ENCODE results near the gene TRPV2.

Gene TRPV2

GRCh38 chr17:16406742-16407674 lies 8.4 kb upstream of the TRPV2 start:
- FAIRE-seq, result no peak

GRCh38 chr17:16407911-16408588 lies 7.3 kb upstream of the TRPV2 start:
- FAIRE-seq, result no peak

GRCh38 chr17:16417399-16417798 lies 2.0 kb downstream of the TRPV2 start:
- FAIRE-seq, result no peak

GRCh38 chr17:16417896-16418684 lies 2.7 kb downstream of the TRPV2 start:
- FAIRE-seq, result no peak

GRCh38 chr17:16418685-16419068 lies 3.3 kb downstream of the TRPV2 start:
- FAIRE-seq, result no peak

GRCh38 chr17:16419074-16419928 lies 3.9 kb downstream of the TRPV2 start:
- no peak for FAIRE-seq

DNA sequence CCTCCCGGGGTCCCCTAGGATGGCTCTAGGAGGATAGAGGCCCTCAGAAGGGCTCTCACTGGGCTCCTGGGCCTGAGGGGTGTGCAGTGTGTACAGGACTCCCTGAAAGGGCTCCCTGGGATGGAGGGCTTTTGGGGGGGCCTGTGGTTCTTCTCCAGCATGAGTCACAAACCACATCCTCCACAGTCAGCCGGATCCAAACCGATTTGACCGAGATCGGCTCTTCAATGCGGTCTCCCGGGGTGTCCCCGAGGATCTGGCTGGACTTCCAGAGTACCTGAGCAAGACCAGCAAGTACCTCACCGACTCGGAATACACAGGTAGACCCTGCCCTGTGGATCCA lies 4.5 kb downstream of the TRPV2 start:
- no peak for FAIRE-seq

- no peak for FAIRE-seq
Measured at GRCh38 chr17:16422416-16422815, 7.0 kb downstream of the TRPV2 start.

GRCh38 chr17:16423226-16423872 lies 8.0 kb downstream of the TRPV2 start:
- no peak for FAIRE-seq

DNA sequence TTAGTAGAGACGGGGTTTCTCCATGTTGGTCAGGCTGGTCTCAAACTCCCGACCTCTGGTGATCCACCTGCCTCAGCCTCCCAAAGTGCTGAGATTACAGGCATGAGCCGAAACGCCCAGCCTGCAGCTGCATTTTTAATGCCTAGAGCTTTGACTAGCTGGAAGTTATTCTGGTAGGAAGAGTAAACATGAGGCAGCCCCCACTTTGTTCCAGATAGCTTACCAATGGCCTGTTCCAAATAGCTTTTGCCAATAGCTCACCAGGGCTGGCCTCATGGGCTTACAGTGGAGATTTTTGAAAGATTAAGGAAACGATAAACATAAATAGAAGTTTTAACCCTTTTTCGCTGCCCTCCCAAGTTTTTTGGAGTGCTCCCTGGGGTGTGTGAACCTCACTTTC lies 9.8 kb downstream of the TRPV2 start:
- FAIRE-seq, result no peak

- FAIRE-seq, result no peak
Measured at GRCh38 chr17:16425698-16426659, 10.6 kb downstream of the TRPV2 start.

DNA sequence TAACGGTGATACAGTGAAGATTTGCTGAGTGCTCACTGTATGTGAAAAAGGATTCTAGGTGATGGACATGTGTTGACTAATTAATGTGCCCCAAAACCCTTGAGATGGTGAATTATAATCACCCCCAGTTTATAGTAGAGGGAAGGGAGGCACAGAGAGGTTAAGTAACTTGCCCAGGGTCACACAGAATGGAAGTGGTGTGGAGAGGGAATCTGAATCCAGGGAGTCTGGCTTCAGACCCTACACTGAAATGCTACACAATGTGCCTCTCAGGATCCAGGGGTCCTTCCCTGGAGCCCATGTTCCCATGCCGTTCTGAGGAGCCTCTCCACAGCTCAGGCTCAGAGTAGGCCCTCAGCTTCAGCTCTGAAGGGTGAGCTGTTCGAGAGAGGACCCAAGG lies 11.6 kb downstream of the TRPV2 start:
- FAIRE-seq, result no peak

- no peak for FAIRE-seq
Measured at GRCh38 chr17:16428098-16428882, 12.9 kb downstream of the TRPV2 start.

DNA sequence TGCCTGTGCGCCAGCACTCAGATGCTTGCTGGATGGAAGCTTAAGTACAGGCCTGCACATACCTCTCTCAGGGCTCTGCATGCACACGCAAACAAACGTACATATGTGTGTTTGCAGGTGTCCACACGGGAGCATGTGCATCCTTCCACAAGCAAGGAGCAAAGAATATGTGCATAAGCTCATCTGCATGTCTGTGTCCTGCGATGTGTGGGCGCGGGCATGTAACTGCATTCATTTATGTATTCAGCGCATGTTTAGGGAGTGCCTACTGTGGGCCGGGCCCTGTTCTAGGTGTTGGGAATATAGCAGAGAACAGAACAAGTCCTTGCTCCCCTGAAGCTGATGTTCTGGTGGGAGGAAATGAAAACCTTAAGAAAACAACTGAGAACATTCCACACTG lies 13.7 kb downstream of the TRPV2 start:
- FAIRE-seq, result no peak

- FAIRE-seq, result no peak
Measured at GRCh38 chr17:16430650-16431049, 15.3 kb downstream of the TRPV2 start.

- FAIRE-seq, result no peak
Measured at GRCh38 chr17:16432017-16432416, 16.6 kb downstream of the TRPV2 start.

GRCh38 chr17:16433514-16433913 lies 18.1 kb downstream of the TRPV2 start:
- FAIRE-seq, result no peak

DNA sequence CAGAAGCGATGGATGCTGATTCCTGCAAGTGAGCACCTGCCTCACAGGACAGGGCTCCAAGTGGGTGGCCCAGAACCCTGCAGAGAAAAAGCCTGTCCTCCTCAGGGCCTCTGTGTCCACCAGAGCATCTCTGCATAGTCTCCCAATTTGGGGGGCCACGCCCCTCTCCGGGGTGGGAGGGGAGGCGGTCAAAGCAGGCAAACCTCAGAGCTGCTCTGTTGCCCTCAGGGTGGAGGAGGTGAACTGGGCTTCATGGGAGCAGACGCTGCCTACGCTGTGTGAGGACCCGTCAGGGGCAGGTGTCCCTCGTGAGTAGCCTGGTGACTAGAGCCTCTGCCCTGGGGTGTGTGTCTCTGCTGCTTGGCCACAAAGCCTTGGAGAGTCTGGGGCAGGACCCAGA lies 19.3 kb downstream of the TRPV2 start:
- no peak for FAIRE-seq

DNA sequence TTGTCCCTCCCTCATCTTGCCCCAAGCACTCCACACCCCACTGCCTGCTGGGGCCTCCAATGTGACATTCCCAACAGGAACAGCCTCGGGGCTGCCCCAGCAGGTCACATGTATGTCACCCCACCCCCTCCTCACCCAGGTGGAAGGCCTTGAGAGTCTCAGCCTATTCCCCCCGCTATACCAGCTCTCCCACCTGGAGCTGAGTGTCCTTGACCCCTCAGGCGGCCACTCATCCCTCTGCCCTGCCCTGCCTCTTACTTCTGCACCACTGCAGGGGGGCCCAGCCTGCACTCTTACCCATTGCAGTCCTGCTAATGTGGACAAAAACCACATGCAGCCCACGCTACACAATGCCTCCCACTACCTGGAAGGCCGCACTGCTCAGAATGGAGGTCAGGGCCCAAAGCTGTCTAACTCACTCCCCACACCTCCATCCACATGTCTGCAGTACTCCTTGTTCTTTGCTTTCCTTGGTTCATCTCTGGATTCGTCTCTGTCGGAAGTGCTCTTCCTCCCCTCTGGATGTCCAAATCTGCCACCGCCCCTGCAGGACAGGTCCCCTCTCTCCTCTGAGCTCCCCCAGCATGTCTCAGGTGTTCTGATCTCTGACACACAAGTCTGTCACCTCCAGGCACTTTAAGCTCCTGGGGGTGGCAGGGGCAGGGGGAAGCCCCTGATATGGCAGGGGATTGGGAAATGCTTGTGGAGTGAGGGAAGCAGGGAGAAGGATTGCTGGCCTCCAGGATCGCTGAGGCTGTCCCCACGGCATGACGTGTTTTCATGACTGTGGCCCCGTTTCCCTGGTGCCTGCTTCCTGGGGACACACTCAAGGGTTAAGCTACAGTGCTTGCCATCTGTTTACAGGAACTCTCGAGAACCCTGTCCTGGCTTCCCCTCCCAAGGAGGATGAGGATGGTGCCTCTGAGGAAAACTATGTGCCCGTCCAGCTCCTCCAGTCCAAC lies 20.8 kb downstream of the TRPV2 start:
- FAIRE-seq, result no peak
